HEK293T (cell line): Measurements from ENCODE around the gene AMT.

Source experiments
- ARNT ChIP-seq: fragments of 450-650 bp; IDR thresholded peaks from 2 replicates; pipeline ENCODE4 v1.6.1; 2017; ENCODE audit warnings: mild to moderate bottlenecking
- BHLHE40 ChIP-seq: fragments of 450-650 bp; IDR thresholded peaks from 2 replicates; pipeline ENCODE4 v1.6.1; 2016; ENCODE audit warnings: mild to moderate bottlenecking, moderate library complexity, borderline replicate concordance
- ELF4 ChIP-seq: fragments of 450-650 bp; IDR thresholded peaks from 2 replicates; pipeline ENCODE4 v1.6.1; 2017; ENCODE audit warnings: antibody characterized with exemption
- FOXA1 ChIP-seq: fragments of 450-650 bp; IDR thresholded peaks from 2 replicates; pipeline ENCODE4 v1.6.1; 2016; ENCODE audit warnings: mild to moderate bottlenecking
- FOXM1 ChIP-seq: fragments of 450-650 bp; IDR thresholded peaks from 2 replicates; pipeline ENCODE4 v1.6.1; 2017; ENCODE audit warnings: mild to moderate bottlenecking, borderline replicate concordance
- HDGF ChIP-seq: fragments of 450-650 bp; IDR thresholded peaks from 2 replicates; pipeline ENCODE4 v1.6.1; 2017; ENCODE audit warnings: antibody characterized with exemption, borderline replicate concordance
- L3MBTL2 ChIP-seq: fragments of 450-650 bp; conservative IDR thresholded peaks from 2 replicates; pipeline ENCODE4 v1.6.1; 2016; ENCODE audit warnings: mild to moderate bottlenecking
- LEF1 ChIP-seq: fragments of 450-650 bp; IDR thresholded peaks from 2 replicates; pipeline ENCODE4 v1.6.1; 2017; ENCODE audit warnings: mild to moderate bottlenecking, borderline replicate concordance
- SP1 ChIP-seq: fragments of 450-650 bp; IDR thresholded peaks from 2 replicates; pipeline ENCODE4 v1.6.1; 2017
- SUZ12 ChIP-seq: fragments of 450-650 bp; IDR thresholded peaks from 2 replicates; pipeline ENCODE4 v1.6.1; 2016; ENCODE audit warnings: mild to moderate bottlenecking
- ZNF384 ChIP-seq: fragments of 450-650 bp; IDR thresholded peaks from 2 replicates; pipeline ENCODE4 v1.6.1; 2016
- TF ChIP-seq, protein P1 (sequence below): fragments of 450-650 bp; IDR thresholded peaks from 2 replicates; pipeline ENCODE4 v1.6.1; 2016

DNA sequence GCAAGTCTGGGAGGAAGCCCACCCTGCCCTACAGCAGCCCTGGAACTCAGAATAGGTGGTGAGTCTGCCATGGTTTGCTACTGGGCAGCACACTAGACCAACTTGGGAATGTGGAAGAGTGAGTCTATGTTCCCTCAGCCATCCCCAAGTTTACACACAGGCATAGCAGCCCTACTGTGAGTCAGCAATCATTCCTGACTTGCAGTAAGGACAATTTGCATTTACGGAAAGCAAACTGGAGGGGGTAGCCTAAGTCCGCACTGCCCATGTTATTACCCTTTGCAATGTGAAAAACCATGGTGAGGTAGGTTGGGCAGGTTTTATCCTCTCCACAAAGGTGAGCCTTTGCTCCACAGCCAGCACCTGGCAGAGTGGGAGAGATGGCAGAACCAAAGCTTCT is 5.4 kb downstream of the AMT start:
- TF ChIP-seq LEF1 (no peak), FOXM1 (no peak), BHLHE40 (no peak), SP1 (no peak), HDGF (no peak), L3MBTL2 (no peak), ARNT (no peak), ELF4 (no peak), ZNF384 (no peak), FOXA1 (no peak), SUZ12 (no peak)
- TF ChIP-seq, protein P1, sequence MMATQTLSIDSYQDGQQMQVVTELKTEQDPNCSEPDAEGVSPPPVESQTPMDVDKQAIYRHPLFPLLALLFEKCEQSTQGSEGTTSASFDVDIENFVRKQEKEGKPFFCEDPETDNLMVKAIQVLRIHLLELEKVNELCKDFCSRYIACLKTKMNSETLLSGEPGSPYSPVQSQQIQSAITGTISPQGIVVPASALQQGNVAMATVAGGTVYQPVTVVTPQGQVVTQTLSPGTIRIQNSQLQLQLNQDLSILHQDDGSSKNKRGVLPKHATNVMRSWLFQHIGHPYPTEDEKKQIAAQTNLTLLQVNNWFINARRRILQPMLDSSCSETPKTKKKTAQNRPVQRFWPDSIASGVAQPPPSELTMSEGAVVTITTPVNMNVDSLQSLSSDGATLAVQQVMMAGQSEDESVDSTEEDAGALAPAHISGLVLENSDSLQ, result no peak
